GM21526 (cell line): ENCODE measurements around the gene RNASEH2A.
"Not testable (repeated sequence)": the region's sequence is repeated elsewhere in the genome, so short reads cannot be mapped to it uniquely, and the experiment has no call there.

Experiments
- ATAC-seq: cut with Tn5 transposase; IDR thresholded peaks from one replicate; pipeline ENCODE4 v1.9.1; 2021; ENCODE audit warnings: moderate library complexity; ENCODE audit not compliant: unreplicated experiment, low FRiP score

Gene RNASEH2A

DNA sequence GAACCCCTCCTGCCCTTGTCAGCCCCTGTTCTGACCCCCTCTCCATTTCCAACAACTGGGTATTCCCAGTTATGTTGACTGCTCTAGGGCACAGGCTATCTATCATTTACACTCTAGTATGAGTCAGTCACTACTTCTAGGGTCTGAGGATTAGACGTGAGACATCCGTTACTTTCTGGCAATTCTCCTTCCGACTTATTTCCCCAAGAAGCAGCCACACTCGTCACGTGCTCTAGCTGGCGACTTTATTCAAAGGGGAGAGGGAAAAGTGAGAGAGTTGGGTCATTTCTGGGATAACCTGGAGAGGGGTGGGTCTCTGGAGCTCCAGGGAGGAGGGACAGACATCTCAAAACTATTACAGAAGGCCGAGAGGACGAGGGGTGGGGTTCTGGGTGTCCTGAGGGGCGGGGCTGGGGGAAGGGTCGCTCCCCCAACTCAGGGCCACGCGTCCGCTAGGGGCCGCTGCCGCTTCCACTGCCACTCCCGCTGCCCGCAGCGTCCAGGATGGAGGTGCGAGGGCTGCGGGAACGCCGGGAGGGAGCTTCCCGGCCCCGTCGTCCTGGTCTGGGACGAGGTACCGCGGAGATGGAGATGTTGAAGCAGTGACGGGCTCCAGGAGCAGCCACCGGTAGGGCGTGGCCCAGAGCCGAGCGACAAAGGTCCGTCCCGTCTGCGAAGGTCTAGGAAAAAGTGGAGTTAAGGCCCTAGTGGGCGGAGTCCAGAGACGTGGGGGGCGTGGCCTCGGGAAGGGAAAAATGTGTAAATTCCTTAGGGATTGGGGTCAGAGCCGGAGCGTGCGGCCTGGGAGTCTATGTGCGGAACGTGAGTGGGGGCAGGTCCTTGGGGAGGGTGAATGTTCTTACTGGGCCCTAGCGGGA lies 19.1 kb downstream of the RNASEH2A start:
- no peak for ATAC-seq

GRCh38 chr19:12828494-12828893 lies 22.1 kb downstream of the RNASEH2A start:
- ATAC-seq = no peak

DNA sequence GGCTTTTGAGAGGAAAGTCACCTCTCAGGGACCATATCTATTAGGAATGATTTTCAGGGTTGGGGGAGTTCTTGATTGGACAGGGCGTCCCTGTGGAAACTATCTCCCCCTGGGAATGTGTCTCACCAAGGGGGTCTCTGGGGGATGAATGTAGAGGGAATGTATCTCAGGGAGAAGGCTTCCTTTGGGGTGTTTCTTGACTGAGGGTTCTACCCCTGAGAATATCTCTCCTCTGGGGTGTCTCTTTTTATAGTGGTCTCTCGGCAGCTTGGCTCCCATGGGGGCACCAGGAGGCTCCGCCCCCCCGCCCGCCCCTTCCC lies 27.0 kb downstream of the RNASEH2A start:
- ATAC-seq = no peak

DNA sequence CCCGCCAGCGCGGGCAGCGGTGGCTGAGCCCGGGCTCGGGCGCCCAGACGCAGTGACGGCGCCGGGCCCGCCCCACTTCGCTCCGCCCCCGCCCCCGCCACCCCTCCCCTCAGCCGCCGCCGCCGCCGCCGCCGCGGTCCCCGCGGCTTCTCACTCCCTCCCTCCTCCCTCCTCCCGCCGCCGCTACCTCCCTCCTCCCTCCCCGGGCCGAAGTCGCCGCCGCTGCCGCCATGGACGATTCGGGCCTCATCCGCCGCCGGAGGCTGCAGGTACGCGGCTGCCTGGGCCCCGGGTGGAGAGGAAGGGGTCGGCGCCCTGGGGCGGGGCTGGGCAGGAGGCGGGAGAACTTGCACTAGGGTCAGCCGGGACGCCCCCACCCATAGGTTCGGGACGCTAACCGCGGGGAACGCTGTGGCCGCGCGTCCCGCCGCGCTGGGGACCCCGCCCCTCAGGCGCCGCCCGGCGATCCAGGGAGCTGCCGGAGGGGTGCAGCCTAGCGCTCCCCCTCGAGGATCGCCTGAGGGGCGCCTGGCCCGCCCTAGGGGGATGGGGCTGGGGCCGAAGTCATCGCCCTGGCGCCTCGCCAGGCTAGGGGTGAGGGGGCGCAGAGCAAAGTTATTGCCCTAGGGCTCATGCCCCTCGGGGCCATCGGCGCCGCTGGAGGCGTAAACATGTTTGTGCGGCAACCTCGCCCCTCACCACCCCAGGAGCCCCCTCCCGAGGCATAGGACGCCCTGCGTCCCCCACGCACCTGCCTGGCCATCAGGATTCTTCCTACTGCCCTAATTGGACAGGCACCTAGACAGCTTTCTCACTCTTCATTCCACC lies 27.6 kb downstream of the RNASEH2A start:
- no peak for ATAC-seq

- no peak for ATAC-seq
Observed at GRCh38 chr19:12834566-12834943, 28.2 kb downstream of the RNASEH2A start, which contains the start of gene RTBDN. RTBDN (minus strand) TSS chr19:12834579; CDS start chr19:12829979, 4,600 bp downstream.

GRCh38 chr19:12834976-12835757 lies 28.8 kb downstream of the RNASEH2A start:
- no peak for ATAC-seq

DNA sequence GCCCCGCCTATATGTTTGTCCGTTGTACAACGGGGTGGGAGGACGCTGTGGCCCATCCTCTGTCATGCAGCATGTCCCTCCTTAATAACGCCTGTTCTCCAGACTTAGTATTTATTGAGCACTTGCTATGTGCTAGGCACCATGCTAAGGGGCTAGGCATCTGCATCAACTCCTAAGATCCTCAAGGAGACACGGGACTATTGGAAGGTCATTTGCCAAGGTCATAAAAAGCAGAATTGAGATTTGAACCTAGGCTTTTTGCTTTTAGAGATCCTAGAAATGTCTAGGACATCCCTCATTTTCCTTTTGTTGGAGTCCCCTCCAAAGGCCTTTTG lies 30.1 kb downstream of the RNASEH2A start:
- no peak for ATAC-seq

DNA sequence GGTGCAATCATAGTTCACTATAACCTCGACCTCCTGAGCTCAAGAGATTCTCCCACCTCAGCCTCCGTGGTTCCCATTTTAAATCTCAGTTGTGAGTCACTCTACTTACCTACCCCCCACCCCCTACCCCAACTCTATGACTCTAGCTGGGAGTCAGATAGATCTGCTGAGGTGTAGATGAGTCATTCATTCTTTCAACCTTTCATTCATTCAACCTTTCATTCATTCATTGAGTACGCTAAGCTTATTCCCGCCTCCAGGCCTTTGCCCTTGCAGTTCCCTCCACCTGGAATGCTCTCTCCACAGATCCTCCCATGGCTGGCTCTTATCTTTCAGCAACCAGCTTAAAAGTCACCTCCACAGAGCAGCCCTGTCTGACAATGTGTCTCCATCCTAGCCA lies 30.8 kb downstream of the RNASEH2A start:
- ATAC-seq = no peak

GRCh38 chr19:12838182-12838885 lies 31.9 kb downstream of the RNASEH2A start, which contains the start of gene MAST1:
MAST1 (plus strand) TSS chr19:12838515; CDS start chr19:12838573, 58 bp downstream.
- no peak for ATAC-seq

- ATAC-seq = no peak
Observed at GRCh38 chr19:12838886-12839756, 32.7 kb downstream of the RNASEH2A start.

GRCh38 chr19:12840091-12841079 lies 34.0 kb downstream of the RNASEH2A start:
- no peak for ATAC-seq

DNA sequence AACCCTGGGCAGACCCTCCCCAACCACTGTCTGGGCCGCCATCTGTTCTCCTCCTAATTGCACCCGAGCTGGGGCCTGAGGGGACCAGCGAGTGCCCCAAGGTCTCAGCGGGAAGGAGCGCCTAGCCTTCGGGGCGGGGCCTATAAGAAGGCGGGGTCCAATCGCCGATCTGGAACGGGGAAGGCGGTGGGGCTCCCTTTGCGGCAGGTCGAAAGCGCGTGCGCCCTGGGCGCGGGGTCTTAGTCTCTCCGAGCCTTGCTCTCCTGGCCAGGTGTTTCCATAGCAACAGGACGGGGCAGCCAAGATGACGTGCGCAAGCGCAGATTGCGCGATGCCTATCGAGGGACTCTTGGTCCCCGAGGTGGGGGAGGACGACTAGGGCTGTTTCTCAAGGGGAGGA lies 34.7 kb downstream of the RNASEH2A start:
- no peak for ATAC-seq

GRCh38 chr19:12842511-12842910 lies 36.1 kb downstream of the RNASEH2A start:
- no peak for ATAC-seq

DNA sequence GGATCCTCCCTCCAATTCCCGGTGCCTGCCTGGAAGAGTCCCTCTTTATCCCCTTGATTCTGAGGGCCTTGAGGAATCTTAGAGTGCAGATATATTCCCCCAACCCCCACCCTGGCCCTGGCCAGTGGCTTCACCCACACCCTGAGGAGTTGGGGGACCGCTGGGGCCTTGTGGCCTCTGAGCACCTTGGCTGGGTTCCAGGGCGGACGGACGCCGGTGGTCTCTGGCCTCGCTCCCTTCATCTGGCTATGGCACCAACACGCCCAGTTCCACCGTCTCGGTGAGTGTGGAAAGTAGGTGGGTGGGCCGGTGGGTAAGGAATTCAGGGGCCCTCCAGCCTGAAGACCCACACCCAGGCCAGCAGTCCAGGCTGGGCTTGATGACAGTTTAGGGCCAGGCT lies 36.9 kb downstream of the RNASEH2A start:
- no peak for ATAC-seq

GRCh38 chr19:12843999-12844732 lies 37.8 kb downstream of the RNASEH2A start:
- no peak for ATAC-seq

DNA sequence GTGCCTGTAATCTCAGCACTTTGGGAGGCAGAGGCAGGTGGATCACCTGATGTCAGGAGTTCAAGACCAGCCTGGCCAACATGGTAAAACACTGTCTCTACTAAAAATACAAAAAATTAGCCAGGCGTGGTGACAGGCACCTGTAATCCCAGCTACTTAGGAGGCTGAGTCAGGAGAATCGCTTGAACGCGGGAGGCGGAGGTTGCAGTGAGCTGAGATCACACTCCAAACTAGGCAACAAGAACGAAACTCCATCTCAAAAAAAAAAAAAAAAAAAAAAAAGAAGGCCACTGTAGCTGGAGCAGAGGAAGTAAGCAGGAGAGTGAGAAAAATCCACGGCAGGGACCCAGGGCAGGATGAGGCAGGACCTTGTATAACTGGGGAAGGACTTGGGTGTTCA lies 40.2 kb downstream of the RNASEH2A start:
- ATAC-seq = not testable (repeated sequence)
